A673 (cell line): ENCODE data around the gene MRPL38.

Experiments used
- EZH2 ChIP-seq: fragments of 200-600 bp; sonication (generic); IDR thresholded peaks from 2 replicates; pipeline ENCODE4 v1.6.1; 2017; ENCODE audit warnings: borderline replicate concordance, low read depth, mild to moderate bottlenecking, mixed read lengths, antibody characterized with exemption, low read length; ENCODE audit not compliant: poor library complexity, severe bottlenecking
- TF ChIP-seq, protein P1 (sequence below): fragments of 300-800, 200-600 bp; sonication (generic); conservative IDR thresholded peaks from 2 replicates; pipeline ENCODE4 v1.5.1; 2017; ENCODE audit warnings: low read depth, mild to moderate bottlenecking, antibody characterized with exemption, low read length, moderate library complexity, mixed read lengths

DNA sequence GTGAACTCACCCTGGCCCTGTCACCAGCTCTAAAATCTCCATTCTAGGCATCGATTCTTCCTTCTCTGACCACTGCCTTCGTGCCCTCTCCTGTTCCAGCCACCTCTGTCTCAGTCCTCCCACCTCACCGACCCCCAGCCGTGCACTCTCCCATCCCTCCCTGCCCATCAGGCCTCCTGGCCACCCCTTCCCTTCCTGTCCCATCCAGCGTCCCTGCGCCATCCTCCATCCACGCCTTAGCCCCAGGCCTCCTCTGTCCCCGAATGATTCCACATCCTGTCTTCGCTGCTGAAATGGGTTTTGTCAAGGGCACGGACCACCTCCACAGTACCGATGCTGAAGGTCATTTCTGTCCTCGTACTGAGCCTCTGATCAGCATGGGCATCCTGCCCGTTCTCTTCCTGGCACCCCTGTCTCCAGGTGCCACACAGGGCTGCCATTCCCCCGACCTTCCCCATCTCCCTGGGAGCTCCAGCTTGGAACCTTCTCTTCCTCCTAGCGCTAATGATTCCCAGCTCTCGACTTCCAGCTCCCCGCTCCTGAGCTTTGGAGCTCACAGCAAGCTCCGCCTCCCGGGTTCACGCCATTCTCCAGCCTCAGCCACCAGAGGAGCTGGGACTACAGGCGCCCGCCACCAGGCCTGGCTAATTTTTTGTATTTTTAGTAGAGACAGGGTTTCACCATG lies 10.5 kb downstream of the MRPL38 start:
- TF ChIP-seq, protein P1, sequence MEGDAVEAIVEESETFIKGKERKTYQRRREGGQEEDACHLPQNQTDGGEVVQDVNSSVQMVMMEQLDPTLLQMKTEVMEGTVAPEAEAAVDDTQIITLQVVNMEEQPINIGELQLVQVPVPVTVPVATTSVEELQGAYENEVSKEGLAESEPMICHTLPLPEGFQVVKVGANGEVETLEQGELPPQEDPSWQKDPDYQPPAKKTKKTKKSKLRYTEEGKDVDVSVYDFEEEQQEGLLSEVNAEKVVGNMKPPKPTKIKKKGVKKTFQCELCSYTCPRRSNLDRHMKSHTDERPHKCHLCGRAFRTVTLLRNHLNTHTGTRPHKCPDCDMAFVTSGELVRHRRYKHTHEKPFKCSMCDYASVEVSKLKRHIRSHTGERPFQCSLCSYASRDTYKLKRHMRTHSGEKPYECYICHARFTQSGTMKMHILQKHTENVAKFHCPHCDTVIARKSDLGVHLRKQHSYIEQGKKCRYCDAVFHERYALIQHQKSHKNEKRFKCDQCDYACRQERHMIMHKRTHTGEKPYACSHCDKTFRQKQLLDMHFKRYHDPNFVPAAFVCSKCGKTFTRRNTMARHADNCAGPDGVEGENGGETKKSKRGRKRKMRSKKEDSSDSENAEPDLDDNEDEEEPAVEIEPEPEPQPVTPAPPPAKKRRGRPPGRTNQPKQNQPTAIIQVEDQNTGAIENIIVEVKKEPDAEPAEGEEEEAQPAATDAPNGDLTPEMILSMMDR = no peak
- TF ChIP-seq EZH2 = no peak
